Thoracic aorta (tissue), 2 donors: ENCODE data around the gene LRGUK. TPM values are rescaled to one million over a fixed set of nuclear protein-coding genes. Genes with fewer than 3 reads are reported as not detected.

Experiments
- ATAC-seq: fragments of 150-250 bp; one replicate; pipeline ENCODE4 v1.8.0; 2017; ENCODE audit warnings: low read depth; ENCODE audit not compliant: insufficient number of reproducible peaks, low FRiP score
- DNase-seq: peaks from one replicate; pipeline ENCODE4 v3.0.0-alpha.2; 2020; ENCODE audit warnings: low spot score
- H3K27ac ChIP-seq, 2 donors: fragments of 200-600 bp; sonication (generic); 1 replicate in 1 of 2; 2 replicates in 1 of 2; pipeline ENCODE4 v1.5.1; 2016; ENCODE audit warnings: mild to moderate bottlenecking in 2 of 2, moderate library complexity in 2 of 2
- H3K27me3 ChIP-seq: fragments of 200-600 bp; sonication (generic); replicated peaks from 2 replicates; pipeline ENCODE4 v1.6.0; 2016; ENCODE audit warnings: mild to moderate bottlenecking; ENCODE audit not compliant: insufficient read depth
- H3K36me3 ChIP-seq: fragments of 200-600 bp; sonication (generic); one replicate; pipeline ENCODE4 v1.5.1; 2016
- H3K4me1 ChIP-seq, 2 donors: fragments of 200-600 bp; sonication (generic); 1 replicate in 1 of 2; 2 replicates in 1 of 2; pipeline versions ENCODE4 v1.5.1 to v1.6.0; 2016; ENCODE audit warnings: low read depth in 2 of 2, mild to moderate bottlenecking in 1 of 2; ENCODE audit not compliant: control insufficient read depth in 1 of 2
- H3K4me3 ChIP-seq: fragments of 200-600 bp; sonication (generic); 2 replicates; pipeline ENCODE4 v1.5.1; 2016; ENCODE audit warnings: mild to moderate bottlenecking
- H3K9me3 ChIP-seq: fragments of 200-600 bp; sonication (generic); 2 replicates; pipeline ENCODE4 v1.5.1; 2016
- total RNA-seq, 2 donors: library from RNA; depleted of rRNA; stranded (reverse); fragments of >200 nt; gene quantifications; one replicate each; pipeline versions ENCODE4 v1.1.0 to v1.2.3, GENCODE V29; 2016
- TF ChIP-seq, protein P1 (sequence below): fragments of 200-600 bp; sonication (generic); IDR thresholded peaks from one replicate; pipeline ENCODE4 v1.5.1; 2019; ENCODE audit warnings: antibody characterized with exemption

The LRGUK gene
- total RNA-seq, 2 donors from 2014 or later = 0.14 to 0.71 TPM

DNA sequence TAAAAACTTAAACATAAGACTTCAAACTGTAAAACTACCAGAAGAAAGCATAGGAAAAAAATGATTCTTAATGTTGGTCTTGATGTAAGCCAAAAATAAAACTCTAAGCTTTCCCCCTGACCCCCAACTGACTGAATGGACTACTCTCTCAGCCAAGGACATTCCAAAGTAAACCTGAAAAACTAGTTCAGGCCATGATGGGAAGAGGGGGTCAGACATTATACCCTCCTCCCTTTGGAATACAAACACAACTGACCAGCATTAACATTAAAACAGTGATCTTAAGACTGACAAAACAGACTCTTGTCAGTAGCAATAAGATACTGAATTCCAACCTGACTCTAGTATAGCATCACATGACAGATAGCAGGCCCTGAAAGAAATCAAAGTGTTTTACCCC lies 13.5 kb upstream of the LRGUK start:
- TF ChIP-seq, protein P1, sequence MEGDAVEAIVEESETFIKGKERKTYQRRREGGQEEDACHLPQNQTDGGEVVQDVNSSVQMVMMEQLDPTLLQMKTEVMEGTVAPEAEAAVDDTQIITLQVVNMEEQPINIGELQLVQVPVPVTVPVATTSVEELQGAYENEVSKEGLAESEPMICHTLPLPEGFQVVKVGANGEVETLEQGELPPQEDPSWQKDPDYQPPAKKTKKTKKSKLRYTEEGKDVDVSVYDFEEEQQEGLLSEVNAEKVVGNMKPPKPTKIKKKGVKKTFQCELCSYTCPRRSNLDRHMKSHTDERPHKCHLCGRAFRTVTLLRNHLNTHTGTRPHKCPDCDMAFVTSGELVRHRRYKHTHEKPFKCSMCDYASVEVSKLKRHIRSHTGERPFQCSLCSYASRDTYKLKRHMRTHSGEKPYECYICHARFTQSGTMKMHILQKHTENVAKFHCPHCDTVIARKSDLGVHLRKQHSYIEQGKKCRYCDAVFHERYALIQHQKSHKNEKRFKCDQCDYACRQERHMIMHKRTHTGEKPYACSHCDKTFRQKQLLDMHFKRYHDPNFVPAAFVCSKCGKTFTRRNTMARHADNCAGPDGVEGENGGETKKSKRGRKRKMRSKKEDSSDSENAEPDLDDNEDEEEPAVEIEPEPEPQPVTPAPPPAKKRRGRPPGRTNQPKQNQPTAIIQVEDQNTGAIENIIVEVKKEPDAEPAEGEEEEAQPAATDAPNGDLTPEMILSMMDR = no peak
- Histone ChIP-seq H3K9me3 (no peaks in the 10 kb centered on the region), H3K27me3 (no peaks in the 10 kb centered on the region), H3K4me3 (no peak overlapping the region), H3K36me3 (no peaks in the 10 kb centered on the region), H3K4me1 (no peaks in the 10 kb centered on the region), H3K27ac (no peak overlapping the region)
- no peak for DNase-seq
- no peak for ATAC-seq

DNA sequence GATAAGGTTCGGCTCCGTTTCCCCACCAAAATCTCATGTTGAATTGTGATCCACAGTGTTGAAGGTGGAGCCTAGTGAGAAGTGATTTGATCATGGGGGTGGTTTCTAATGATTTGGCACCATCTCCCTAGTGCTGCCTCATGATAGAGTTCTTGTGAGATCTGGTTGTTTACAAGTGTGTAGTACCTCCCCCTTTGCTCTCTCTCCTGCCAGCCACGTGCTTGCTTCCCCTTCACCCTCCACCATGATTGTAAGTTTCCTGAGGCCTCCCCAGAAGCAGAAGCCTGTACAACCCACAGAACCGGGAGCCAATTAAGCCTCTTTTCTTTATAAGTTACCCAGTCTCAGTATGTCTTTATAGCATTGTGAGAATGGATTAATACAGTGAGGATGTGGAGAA lies 12.1 kb upstream of the LRGUK start:
- no peak for DNase-seq
- no peaks in the 10 kb centered on the region for H3K27me3 ChIP-seq

DNA sequence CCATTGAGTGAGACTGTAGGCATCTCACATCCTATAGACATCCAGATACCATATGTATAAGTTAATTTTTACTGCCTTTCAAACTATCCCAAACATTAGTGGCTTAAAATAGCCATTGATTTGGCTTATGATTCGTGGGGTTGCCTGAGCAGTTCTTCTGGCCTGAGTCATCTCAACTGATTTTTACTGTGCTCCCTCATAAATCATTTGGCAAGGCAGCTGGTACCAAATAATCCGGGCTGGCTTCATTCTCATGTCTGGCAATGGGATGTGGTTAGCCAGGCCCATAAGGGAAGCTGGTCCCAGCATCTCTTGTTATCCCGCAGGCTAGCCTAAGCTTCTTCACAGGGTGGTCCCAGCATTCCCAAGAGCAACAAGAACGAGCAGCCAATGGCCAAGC lies 6.7 kb upstream of the LRGUK start:
- DNase-seq = no peak
- no peak for ATAC-seq
- Histone ChIP-seq H3K36me3 (no peaks in the 10 kb centered on the region), H3K4me3 (no peak overlapping the region), H3K9me3 (no peaks in the 10 kb centered on the region), H3K27me3 (no peaks in the 10 kb centered on the region), H3K4me1 (no peaks in the 10 kb centered on the region), H3K27ac (no peak overlapping the region)
- TF ChIP-seq, protein P1 = no peak

More for the DNA sequence above, 12.1 kb upstream of the LRGUK start:
- TF ChIP-seq, protein P1 = no peak
- Histone ChIP-seq H3K9me3 (no peaks in the 10 kb centered on the region), H3K4me1 (no peaks in the 10 kb centered on the region), H3K4me3 (no peak overlapping the region), H3K36me3 (no peaks in the 10 kb centered on the region), H3K27ac (no peak overlapping the region)
- no peak for ATAC-seq

DNA sequence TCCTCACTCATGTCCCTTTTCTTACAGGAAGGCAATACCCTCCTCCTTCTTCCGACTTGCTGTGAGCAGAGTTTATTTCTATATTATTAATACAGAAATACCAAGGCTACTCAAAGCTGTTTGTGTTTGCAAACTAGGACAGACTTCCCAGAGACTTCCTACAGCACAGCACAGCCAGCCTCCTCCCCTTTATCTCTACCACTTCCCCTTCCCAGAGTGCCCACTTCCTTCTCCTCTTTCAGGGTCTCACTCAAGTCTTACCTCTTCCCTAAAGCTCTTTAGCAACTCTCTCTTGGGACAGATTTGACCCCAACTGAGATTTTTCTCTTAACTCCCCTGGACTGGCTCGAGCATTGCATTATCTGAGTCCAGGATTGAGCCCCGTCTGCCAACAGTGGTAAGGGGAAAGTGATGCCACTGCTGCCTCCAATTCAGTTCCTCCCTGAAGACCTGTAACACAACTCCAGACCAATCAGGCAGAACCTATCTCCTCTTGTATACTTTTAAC lies 5.5 kb upstream of the LRGUK start:
- Histone ChIP-seq H3K9me3 (no peaks in the 10 kb centered on the region), H3K27me3 (no peaks in the 10 kb centered on the region), H3K36me3 (no peaks in the 10 kb centered on the region), H3K27ac (no peak overlapping the region), H3K4me1 (no peaks in the 10 kb centered on the region), H3K4me3 (no peak overlapping the region)
- DNase-seq (no peak), ATAC-seq (no peak)
- TF ChIP-seq, protein P1 = no peak

DNA sequence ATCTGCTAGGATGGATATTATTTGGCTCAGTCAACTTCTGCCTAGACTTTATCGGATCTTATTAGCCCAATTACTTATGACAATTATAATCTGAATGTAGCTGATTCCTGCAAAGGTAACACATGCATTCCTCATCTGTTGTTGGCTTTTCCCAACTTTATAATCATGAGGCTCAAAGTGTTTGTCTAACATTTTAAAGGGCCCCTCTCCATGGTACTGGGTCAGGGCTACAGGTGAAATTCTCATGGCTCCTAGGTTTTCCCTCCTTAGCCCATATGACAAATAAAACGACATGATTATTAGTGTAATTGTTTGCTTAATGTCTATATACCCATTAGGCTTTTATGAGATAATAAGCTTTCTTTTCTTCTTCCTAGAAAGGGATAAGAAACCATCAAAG lies 4.2 kb upstream of the LRGUK start:
- ATAC-seq (no peak), DNase-seq (no peak)
- TF ChIP-seq, protein P1 = no peak
- Histone ChIP-seq H3K27ac (no peak overlapping the region), H3K4me3 (no peak overlapping the region), H3K4me1 (peaks cover 0 to 7% of the 10 kb centered on the region in 2 donors), H3K36me3 (no peaks in the 10 kb centered on the region), H3K27me3 (no peaks in the 10 kb centered on the region), H3K9me3 (no peaks in the 10 kb centered on the region)
